UCSD-AML1 (cell line): ENCODE measurements around the gene IL1R2.

Experiments used
- DNase-seq: peaks from one replicate; lab custom pipeline; 2025; ENCODE audit not compliant: unreplicated experiment; lab: John Stamatoyannopoulos, UW

The IL1R2 gene

GRCh38 chr2:101974663-101975062, 17.1 kb upstream of the IL1R2 start:
- no peak for DNase-seq

GRCh38 chr2:101975171-101975870, 16.4 kb upstream of the IL1R2 start:
- no peak for DNase-seq

GRCh38 chr2:101976891-101977290, 14.9 kb upstream of the IL1R2 start:
- DNase-seq, result no peak

GRCh38 chr2:101980368-101980767, 11.4 kb upstream of the IL1R2 start:
- no peak for DNase-seq

GRCh38 chr2:101981066-101981465, 10.7 kb upstream of the IL1R2 start:
- DNase-seq, result no peak

GRCh38 chr2:101981504-101981903, 10.3 kb upstream of the IL1R2 start:
- DNase-seq, result no peak

- no peak for DNase-seq
These were observed 9.2 kb upstream of the IL1R2 start for GRCh38 chr2:101982495-101983029.

GRCh38 chr2:101983486-101983885, 8.3 kb upstream of the IL1R2 start:
- no peak for DNase-seq

- no peak for DNase-seq
These were observed 7.8 kb upstream of the IL1R2 start for GRCh38 chr2:101983928-101984327.

GRCh38 chr2:101984656-101985055, 7.1 kb upstream of the IL1R2 start:
- no peak for DNase-seq

- DNase-seq, result no peak
These were observed 6.5 kb upstream of the IL1R2 start for GRCh38 chr2:101985101-101985792.

- DNase-seq, result no peak
These were observed 6.0 kb upstream of the IL1R2 start for GRCh38 chr2:101985793-101986164.

- no peak for DNase-seq
These were observed 5.4 kb upstream of the IL1R2 start for GRCh38 chr2:101986376-101986775.

- DNase-seq, result no peak
These were observed 4.7 kb upstream of the IL1R2 start for GRCh38 chr2:101986804-101987740.

GRCh38 chr2:101987832-101988231, 3.9 kb upstream of the IL1R2 start:
- DNase-seq, result no peak

- no peak for DNase-seq
These were observed 3.2 kb upstream of the IL1R2 start for GRCh38 chr2:101988541-101988940.

GRCh38 chr2:101989740-101990460, 1.9 kb upstream of the IL1R2 start:
- no peak for DNase-seq

GRCh38 chr2:101993772-101994171, 2.0 kb downstream of the IL1R2 start:
- DNase-seq, result no peak

- no peak for DNase-seq
These were observed 3.3 kb downstream of the IL1R2 start for GRCh38 chr2:101995019-101995418.

- DNase-seq, result no peak
These were observed 4.0 kb downstream of the IL1R2 start for GRCh38 chr2:101995804-101996203.

GRCh38 chr2:101998556-101998895, 6.8 kb downstream of the IL1R2 start:
- DNase-seq, result no peak
